Peyer's patch (tissue), 4 donors: ENCODE results near the gene ACOT6. TPM values are rescaled to one million over a fixed set of nuclear protein-coding genes. Genes with fewer than 3 reads are reported as not detected.

ENCODE experiments used
- DNase-seq, 3 donors: peaks; one replicate each; pipeline ENCODE4 v3.0.0-alpha.2; 2017 to 2019
- H3K27ac ChIP-seq, 4 donors: fragments of 200-600 bp; sonication (generic); one replicate each; pipeline ENCODE4 v1.5.1; 2016 to 2019
- H3K27me3 ChIP-seq, 2 donors: fragments of 200-600 bp; sonication (generic); one replicate each; pipeline ENCODE4 v1.5.1; 2019
- H3K36me3 ChIP-seq, 3 donors: fragments of 200-600 bp; sonication (generic); one replicate each; pipeline ENCODE4 v1.5.1; 2016 to 2019
- H3K4me1 ChIP-seq, 4 donors: fragments of 200-600 bp; sonication (generic); one replicate each; pipeline ENCODE4 v1.5.1; 2016 to 2019
- H3K4me3 ChIP-seq, 4 donors: fragments of 200-600 bp; sonication (generic); 1 replicate in 3 of 4; 2 replicates in 1 of 4; pipeline ENCODE4 v1.5.1; 2016 to 2019; ENCODE audit warnings: mild to moderate bottlenecking in 1 of 4
- H3K9me3 ChIP-seq, 4 donors: fragments of 200-600 bp; sonication (generic); one replicate each; pipeline ENCODE4 v1.5.1; 2016 to 2019; ENCODE audit warnings: mild to moderate bottlenecking in 1 of 4
- POLR2A ChIP-seq, 2 donors: fragments of 450-650 bp; IDR thresholded peaks; one replicate each; pipeline ENCODE4 v1.5.1; 2017; ENCODE audit warnings: antibody characterized with exemption in 2 of 2, mild to moderate bottlenecking in 2 of 2, moderate library complexity in 2 of 2
- total RNA-seq, 4 donors: library from RNA; depleted of rRNA; stranded (reverse); fragments of >200 nt; gene quantifications; one replicate each; pipeline ENCODE4 v1.1.0, GENCODE V29; 2016
- TF ChIP-seq, protein P1 (sequence below), 6 experiments: fragments of 450-650 bp in 4 of 6; fragments of 200-600 bp in 2 of 6; sonication (generic) in 1 of 6; IDR thresholded peaks; one replicate each; pipeline ENCODE4 v1.5.1; 2017 to 2019; ENCODE audit warnings: antibody characterized with exemption in 6 of 6, mild to moderate bottlenecking in 3 of 6, moderate library complexity in 1 of 6

ACOT6 gene
- total RNA-seq, 4 donors from 2014 or later: not detected

DNA sequence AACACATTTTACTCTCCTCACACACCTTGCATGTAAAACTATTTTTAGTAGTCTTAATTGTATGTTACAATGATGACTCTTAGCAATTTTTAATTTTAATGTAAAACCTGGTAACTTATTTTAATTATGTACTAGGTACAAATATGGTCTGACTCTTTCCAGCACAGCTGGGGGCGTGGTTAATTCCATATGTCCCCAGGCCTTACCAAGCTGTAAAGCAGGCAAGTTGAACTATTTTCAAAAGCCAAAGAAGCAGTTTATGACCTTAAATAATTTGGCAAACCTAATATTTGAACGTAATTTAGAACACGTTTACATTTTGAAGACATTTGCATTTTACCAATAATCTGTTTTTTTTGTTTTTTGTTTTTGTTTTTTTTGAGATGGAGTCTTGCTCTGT, 9.3 kb upstream of the ACOT6 start:
- peaks cover 0 to 8% (median 0%) of the 10 kb centered on the region in 4 donors for H3K4me1 ChIP-seq
- H3K4me3 ChIP-seq: no peak overlapping the region
- H3K36me3 ChIP-seq: no peaks in the 10 kb centered on the region
- no peaks in the 10 kb centered on the region for H3K9me3 ChIP-seq
- H3K27ac ChIP-seq: no peak overlapping the region
- TF ChIP-seq POLR2A (IDR thresholded peaks at IDR 0.05): no peak
- TF ChIP-seq, protein P1, sequence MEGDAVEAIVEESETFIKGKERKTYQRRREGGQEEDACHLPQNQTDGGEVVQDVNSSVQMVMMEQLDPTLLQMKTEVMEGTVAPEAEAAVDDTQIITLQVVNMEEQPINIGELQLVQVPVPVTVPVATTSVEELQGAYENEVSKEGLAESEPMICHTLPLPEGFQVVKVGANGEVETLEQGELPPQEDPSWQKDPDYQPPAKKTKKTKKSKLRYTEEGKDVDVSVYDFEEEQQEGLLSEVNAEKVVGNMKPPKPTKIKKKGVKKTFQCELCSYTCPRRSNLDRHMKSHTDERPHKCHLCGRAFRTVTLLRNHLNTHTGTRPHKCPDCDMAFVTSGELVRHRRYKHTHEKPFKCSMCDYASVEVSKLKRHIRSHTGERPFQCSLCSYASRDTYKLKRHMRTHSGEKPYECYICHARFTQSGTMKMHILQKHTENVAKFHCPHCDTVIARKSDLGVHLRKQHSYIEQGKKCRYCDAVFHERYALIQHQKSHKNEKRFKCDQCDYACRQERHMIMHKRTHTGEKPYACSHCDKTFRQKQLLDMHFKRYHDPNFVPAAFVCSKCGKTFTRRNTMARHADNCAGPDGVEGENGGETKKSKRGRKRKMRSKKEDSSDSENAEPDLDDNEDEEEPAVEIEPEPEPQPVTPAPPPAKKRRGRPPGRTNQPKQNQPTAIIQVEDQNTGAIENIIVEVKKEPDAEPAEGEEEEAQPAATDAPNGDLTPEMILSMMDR (IDR thresholded peaks at IDR 0.05): no peak
- no peaks in the 10 kb centered on the region for H3K27me3 ChIP-seq
- no peak for DNase-seq

DNA sequence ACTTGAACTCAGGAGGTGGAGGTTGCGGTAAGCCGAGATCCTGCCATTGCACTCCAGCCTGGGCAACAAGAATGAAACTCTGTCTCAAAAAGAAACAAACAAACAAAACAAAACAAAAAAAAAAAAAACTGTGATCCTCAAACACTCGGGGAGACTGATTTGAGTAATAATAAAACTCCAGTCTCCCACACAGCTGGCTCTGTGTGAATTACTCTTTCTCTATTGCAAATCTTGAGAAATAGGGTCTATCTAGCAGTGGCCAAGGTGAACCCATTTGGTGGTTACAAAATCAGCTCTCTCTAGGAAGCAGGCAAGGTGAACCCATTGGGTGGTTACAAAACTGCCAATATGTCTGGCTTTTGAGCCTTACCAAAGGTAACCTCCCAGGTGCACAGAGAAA, 6.0 kb upstream of the ACOT6 start:
- H3K27ac ChIP-seq: no peak overlapping the region
- no peak for DNase-seq
- no peak overlapping the region for H3K4me3 ChIP-seq
- no peaks in the 10 kb centered on the region for H3K4me1 ChIP-seq
- H3K36me3 ChIP-seq: no peaks in the 10 kb centered on the region
- TF ChIP-seq, protein P1 (IDR thresholded peaks at IDR 0.05): no peak
- no peak for TF ChIP-seq POLR2A (IDR thresholded peaks at IDR 0.05)
- no peaks in the 10 kb centered on the region for H3K27me3 ChIP-seq
- H3K9me3 ChIP-seq: no peaks in the 10 kb centered on the region

DNA sequence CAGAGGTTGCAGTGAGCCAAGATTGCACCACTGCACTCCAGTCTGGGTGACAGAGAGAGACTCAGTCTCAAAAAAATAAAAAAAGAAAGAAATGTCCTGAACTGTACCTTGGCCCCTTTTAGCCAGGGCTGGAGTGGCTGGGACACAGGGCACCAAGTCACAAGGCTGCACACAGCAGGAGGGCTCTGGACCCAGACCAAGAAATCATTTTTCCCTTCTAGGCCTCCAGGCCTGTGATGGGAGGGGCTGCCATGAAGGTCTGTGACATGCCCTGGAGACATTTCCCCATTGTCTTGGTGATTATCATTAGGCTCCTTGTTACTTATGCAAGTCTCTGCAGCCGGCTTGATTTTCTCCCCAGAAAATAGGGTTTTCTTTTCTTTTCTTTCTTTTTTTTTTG, 5.1 kb upstream of the ACOT6 start:
- no peak for TF ChIP-seq POLR2A (IDR thresholded peaks at IDR 0.05)
- TF ChIP-seq, protein P1 (IDR thresholded peaks at IDR 0.05): no peak
- Histone ChIP-seq H3K36me3 (no peaks in the 10 kb centered on the region), H3K27me3 (no peaks in the 10 kb centered on the region), H3K9me3 (no peaks in the 10 kb centered on the region), H3K27ac (no peak overlapping the region), H3K4me3 (no peak overlapping the region), H3K4me1 (no peaks in the 10 kb centered on the region)
- no peak for DNase-seq

DNA sequence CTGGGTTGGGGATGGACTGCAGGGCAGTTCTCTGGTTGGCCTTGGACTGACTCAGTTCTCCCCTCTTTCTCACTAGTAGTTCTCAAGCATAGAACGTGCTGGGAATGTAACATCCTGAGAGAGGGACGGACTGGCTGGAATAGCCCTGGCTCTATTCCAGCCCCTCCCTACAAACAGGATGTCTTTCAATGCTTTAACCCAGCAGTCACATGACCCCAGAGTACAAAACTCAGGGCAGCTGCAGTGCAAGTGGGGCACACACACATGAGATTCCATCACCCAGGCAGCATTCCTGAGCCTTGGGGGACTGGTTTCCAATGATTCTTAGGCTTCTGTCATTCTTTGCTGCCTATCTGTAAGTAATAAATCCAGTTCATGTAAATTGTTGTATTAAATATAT, 1.6 kb upstream of the ACOT6 start:
- Histone ChIP-seq H3K4me3 (no peak overlapping the region), H3K27ac (no peak overlapping the region), H3K36me3 (no peaks in the 10 kb centered on the region), H3K27me3 (no peaks in the 10 kb centered on the region), H3K4me1 (peaks cover 0 to 3% (median 0%) of the 10 kb centered on the region in 4 donors), H3K9me3 (no peaks in the 10 kb centered on the region)
- no peak for DNase-seq
- TF ChIP-seq, protein P1 (IDR thresholded peaks at IDR 0.05): no peak
- TF ChIP-seq POLR2A (IDR thresholded peaks at IDR 0.05): no peak

DNA sequence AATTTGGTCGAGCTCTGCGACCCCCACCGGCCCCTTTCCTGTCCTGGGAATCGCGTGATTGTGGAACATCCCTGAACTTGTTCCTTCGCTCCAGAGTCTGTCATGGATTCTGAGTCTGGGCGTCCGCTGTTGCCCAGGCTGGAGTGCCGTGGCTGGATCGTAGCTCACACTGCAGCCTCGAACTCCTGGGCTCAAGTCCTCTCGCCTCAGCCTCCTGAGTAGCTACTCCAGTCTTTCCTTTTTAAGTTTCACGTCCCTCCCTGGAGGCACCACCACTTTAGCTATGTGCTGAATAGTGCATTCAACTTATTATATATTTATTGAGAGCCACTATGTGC, 698 bp downstream of the ACOT6 start:
- DNase-seq: no peak
- Histone ChIP-seq H3K27ac (peak overlapping the region; percentile 71 to 85 (median 80)), H3K4me3 (peak overlapping the region; percentile 66 to 76 (median 68)), H3K9me3 (no peaks in the 10 kb centered on the region), H3K36me3 (no peaks in the 10 kb centered on the region), H3K27me3 (no peaks in the 10 kb centered on the region), H3K4me1 (peaks cover 0 to 3% (median 0%) of the 10 kb centered on the region in 4 donors)
- TF ChIP-seq, protein P1 (IDR thresholded peaks at IDR 0.05): no peak
- no peak for TF ChIP-seq POLR2A (IDR thresholded peaks at IDR 0.05)

DNA sequence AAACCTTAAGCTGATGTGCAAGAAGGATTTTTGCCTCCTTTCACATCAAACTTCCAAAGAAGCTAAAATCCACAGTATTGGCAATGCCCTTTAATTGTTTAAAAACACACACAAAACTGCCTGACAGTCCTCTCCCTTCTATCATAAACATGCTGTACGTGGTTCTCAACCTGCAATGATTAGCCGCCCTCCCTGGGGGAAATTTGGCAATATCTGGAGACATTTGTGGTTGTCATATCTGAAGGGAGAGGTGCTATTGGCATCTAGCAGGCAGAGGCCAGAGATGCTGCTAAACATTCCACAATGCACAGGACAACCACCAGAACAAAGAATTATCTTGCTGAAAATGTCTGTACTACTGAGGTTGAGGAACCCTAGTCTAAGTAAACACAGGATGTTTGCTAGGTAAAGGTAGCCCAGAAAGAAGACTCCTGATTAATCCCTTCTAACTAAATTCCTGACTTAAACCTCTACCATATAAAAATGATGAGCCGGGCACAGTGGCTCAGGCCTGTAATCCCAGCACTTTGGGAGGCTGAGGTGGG, 1.2 kb downstream of the ACOT6 start:
- peak overlapping the region in 1 of 4 donors; percentile 76 for H3K4me3 ChIP-seq
- peak overlapping the region in 1 of 4 donors; percentile 71 for H3K27ac ChIP-seq

More for the DNA sequence above, 1.2 kb downstream of the ACOT6 start:
- H3K4me1 ChIP-seq: peaks cover 0 to 3% (median 0%) of the 10 kb centered on the region in 4 donors
- DNase-seq: no peak
- no peaks in the 10 kb centered on the region for H3K27me3 ChIP-seq
- H3K36me3 ChIP-seq: no peaks in the 10 kb centered on the region
- TF ChIP-seq, protein P1 (IDR thresholded peaks at IDR 0.05): no peak
- no peak for TF ChIP-seq POLR2A (IDR thresholded peaks at IDR 0.05)
- H3K9me3 ChIP-seq: no peaks in the 10 kb centered on the region
